Ectodermal cell (in vitro differentiated cells): ENCODE data around the gene FIGN.

Experiments used
- H3K27ac ChIP-seq: 2 replicates; pipeline ENCODE4 v1.7.0; 2013; ENCODE audit warnings: mild to moderate bottlenecking, low read depth, low read length; ENCODE audit not compliant: insufficient read depth, poor library complexity, severe bottlenecking
- H3K27me3 ChIP-seq: 2 replicates; pipeline ENCODE4 v1.7.0; 2013; ENCODE audit warnings: mild to moderate bottlenecking, low read length; ENCODE audit not compliant: insufficient read depth, control insufficient read depth, poor library complexity, severe bottlenecking
- H3K36me3 ChIP-seq: one replicate; pipeline ENCODE4 v1.7.0; 2013; ENCODE audit warnings: low read length; ENCODE audit not compliant: control insufficient read depth, insufficient read depth
- H3K4me1 ChIP-seq: one replicate; pipeline ENCODE4 v1.7.0; 2013; ENCODE audit warnings: low read length; ENCODE audit not compliant: control insufficient read depth, insufficient read depth
- H3K4me3 ChIP-seq: 2 replicates; pipeline ENCODE4 v1.7.0; 2013; ENCODE audit warnings: low read depth, low read length, control low read depth; ENCODE audit not compliant: insufficient read depth
- H3K9me3 ChIP-seq: 2 replicates; pipeline ENCODE4 v1.7.0; 2013; ENCODE audit warnings: mild to moderate bottlenecking, low read length, moderate library complexity; ENCODE audit not compliant: control insufficient read depth
- WGBS, 2 experiments: methylation state at CpG; one replicate each; pipeline ENCODE4 v1.1.7; 2013; ENCODE audit warnings: missing lambda C conversion rate in 2 of 2; 5-methylcytosine and 5-hydroxymethylcytosine counted together

The FIGN gene

GRCh38 chr2:163626639-163627109, 109.1 kb downstream of the FIGN start:
- H3K27ac ChIP-seq: no peak overlapping the region
- no peaks in the 10 kb centered on the region for H3K4me1 ChIP-seq
- no peaks in the 10 kb centered on the region for H3K27me3 ChIP-seq
- 89 to 91% methylated on average over 7 of the region's 7 CpGs for WGBS, 2 experiments
- H3K9me3 ChIP-seq: no peaks in the 10 kb centered on the region
- H3K4me3 ChIP-seq: no peak overlapping the region
- H3K36me3 ChIP-seq: no peaks in the 10 kb centered on the region

DNA sequence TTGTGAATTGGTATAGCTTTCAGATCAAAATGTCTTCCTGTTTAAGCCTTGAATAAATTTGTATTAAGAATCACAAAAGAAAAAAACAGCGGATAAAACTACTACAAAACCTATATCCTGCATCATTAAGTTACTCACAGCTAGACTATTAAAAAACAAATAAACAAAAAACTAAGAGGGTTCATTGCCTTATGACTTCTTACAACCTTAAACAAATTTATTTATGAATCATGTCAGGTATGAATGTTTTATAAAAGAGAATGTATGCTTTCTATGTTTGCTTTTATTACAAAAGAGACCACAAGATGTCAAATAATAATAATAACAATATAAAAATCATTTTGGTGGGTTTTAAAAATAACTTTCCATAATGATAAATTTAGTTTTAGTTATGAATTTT, 109.6 kb downstream of the FIGN start:
- H3K27ac ChIP-seq: no peak overlapping the region

GRCh38 chr2:163625632-163626031, 110.2 kb downstream of the FIGN start:
- H3K4me1 ChIP-seq: no peaks in the 10 kb centered on the region
- no peaks in the 10 kb centered on the region for H3K36me3 ChIP-seq
- H3K9me3 ChIP-seq: no peaks in the 10 kb centered on the region
- no peak overlapping the region for H3K4me3 ChIP-seq
- H3K27me3 ChIP-seq: no peaks in the 10 kb centered on the region
- WGBS, 2 experiments: 100% methylated on average over 1 of the region's 1 CpG
- H3K27ac ChIP-seq: no peak overlapping the region

More for the DNA sequence above, 109.6 kb downstream of the FIGN start:
- H3K27me3 ChIP-seq: no peaks in the 10 kb centered on the region
- no peak overlapping the region for H3K4me3 ChIP-seq
- WGBS, 2 experiments: 80% methylated on average over 1 of the region's 1 CpG; no CpG with 5 or more reads in 1 of the 2 experiments
- H3K9me3 ChIP-seq: no peaks in the 10 kb centered on the region
- H3K4me1 ChIP-seq: no peaks in the 10 kb centered on the region
- H3K36me3 ChIP-seq: no peaks in the 10 kb centered on the region

DNA sequence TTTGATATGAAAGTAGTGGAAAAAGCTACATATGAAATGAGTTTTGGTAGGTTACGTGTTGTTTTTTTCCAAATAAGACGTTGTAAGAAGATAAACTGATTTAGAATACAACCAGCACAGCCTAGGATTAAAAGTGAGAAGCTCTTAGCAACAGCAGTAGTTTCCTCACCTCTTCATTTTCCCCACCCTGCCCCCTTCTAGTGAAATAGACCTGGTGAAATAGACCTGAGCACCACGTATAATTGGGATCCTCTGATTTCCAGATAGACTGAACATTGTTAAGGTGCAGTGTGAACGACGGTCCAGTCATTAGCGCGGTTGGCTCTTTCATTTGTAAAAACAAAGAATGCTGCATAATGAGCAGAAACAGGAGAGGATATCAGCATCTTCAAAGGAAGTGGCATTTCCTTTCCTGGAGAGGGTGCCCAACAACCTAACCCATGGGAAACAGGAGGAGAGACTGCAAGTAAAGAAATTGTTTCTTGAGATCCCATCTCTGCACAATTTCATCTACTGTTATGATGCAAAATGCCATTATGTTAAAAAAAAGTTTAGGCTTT, 114.3 kb downstream of the FIGN start:
- Histone ChIP-seq H3K4me1 (no peaks in the 10 kb centered on the region), H3K4me3 (no peak overlapping the region), H3K9me3 (no peaks in the 10 kb centered on the region), H3K27ac (no peak overlapping the region), H3K36me3 (no peaks in the 10 kb centered on the region), H3K27me3 (no peaks in the 10 kb centered on the region)
- WGBS, 2 experiments: 29 to 38% methylated on average over 7 of the region's 7 CpGs

- Histone ChIP-seq H3K4me3 (no peak overlapping the region), H3K4me1 (peaks cover 12% of the 10 kb centered on the region), H3K27ac (no peak overlapping the region), H3K27me3 (no peaks in the 10 kb centered on the region), H3K36me3 (no peaks in the 10 kb centered on the region), H3K9me3 (no peaks in the 10 kb centered on the region)
- 100% methylated on average over 1 of the region's 2 CpGs; no CpG with 5 or more reads in 1 of the 2 experiments for WGBS, 2 experiments
Observed at GRCh38 chr2:163617517-163617916, 118.3 kb downstream of the FIGN start.

DNA sequence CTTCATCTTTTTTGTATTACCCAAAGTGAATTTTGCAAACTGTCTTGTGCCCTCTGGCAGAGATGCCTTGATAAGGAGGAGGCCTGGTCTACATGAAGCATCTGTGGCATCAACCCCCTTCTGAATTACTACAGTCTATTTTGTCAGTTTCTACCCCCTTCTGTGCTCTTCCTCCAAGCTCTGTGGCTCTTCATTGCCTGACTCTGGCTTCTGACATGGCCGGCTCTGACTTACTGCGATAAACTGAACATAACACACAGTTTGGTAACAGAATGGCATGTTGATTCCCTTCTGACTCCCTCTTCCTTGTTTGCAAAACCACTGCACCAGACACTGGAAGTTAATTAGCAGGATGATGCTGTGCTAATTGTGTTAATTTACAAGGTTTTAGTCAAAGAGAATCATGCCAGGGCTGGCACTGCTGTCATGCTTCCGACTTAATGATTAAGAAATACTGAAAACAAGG, 122.5 kb downstream of the FIGN start:
- Histone ChIP-seq H3K9me3 (no peaks in the 10 kb centered on the region), H3K36me3 (peaks cover 11% of the 10 kb centered on the region), H3K4me1 (peaks cover 12% of the 10 kb centered on the region), H3K27me3 (no peaks in the 10 kb centered on the region), H3K27ac (no peak overlapping the region), H3K4me3 (no peak overlapping the region)
- WGBS, 2 experiments: 88% methylated on average over 2 to 3 of the region's 3 CpGs

GRCh38 chr2:163612332-163612731, 123.5 kb downstream of the FIGN start:
- no peaks in the 10 kb centered on the region for H3K9me3 ChIP-seq
- WGBS, 2 experiments: 85 to 97% methylated on average over 7 to 8 of the region's 9 CpGs
- peaks cover 11% of the 10 kb centered on the region for H3K36me3 ChIP-seq
- peaks cover 12% of the 10 kb centered on the region for H3K4me1 ChIP-seq
- no peak overlapping the region for H3K27ac ChIP-seq
- H3K4me3 ChIP-seq: no peak overlapping the region
- no peaks in the 10 kb centered on the region for H3K27me3 ChIP-seq

DNA sequence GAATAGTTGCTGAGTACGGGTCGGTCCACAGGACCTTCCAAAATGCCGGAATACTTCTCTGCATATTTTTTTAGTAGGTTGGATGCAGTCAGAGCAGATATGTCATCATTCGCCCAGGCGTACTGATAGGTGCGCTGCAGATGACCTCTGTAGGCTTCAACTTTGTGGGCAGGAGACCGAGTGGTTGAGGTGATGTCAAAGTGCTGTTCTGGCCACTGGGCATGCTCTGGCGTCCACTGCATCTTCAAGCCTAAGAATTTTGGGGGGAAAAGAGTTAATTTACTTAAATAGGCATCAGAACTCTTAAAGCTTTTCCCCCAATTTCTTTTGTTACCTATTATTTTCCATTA, 124.3 kb downstream of the FIGN start:
- WGBS, 2 experiments: 96 to 97% methylated on average over 8 of the region's 8 CpGs
- peaks cover 12% of the 10 kb centered on the region for H3K4me1 ChIP-seq
- H3K9me3 ChIP-seq: no peaks in the 10 kb centered on the region
- peaks cover 11% of the 10 kb centered on the region for H3K36me3 ChIP-seq
- H3K27me3 ChIP-seq: no peaks in the 10 kb centered on the region
- no peak overlapping the region for H3K4me3 ChIP-seq
- H3K27ac ChIP-seq: no peak overlapping the region

GRCh38 chr2:163610817-163611556, 124.8 kb downstream of the FIGN start:
- no peaks in the 10 kb centered on the region for H3K27me3 ChIP-seq
- H3K27ac ChIP-seq: no peak overlapping the region
- no peak overlapping the region for H3K4me3 ChIP-seq
- peaks cover 11% of the 10 kb centered on the region for H3K36me3 ChIP-seq
- H3K9me3 ChIP-seq: no peaks in the 10 kb centered on the region
- 96% methylated on average over 13 of the region's 13 CpGs for WGBS, 2 experiments
- H3K4me1 ChIP-seq: peaks cover 12% of the 10 kb centered on the region

GRCh38 chr2:163607630-163608029, 128.2 kb downstream of the FIGN start:
- Histone ChIP-seq H3K27ac (no peak overlapping the region), H3K36me3 (peaks cover 11% of the 10 kb centered on the region), H3K9me3 (no peaks in the 10 kb centered on the region), H3K27me3 (no peaks in the 10 kb centered on the region), H3K4me3 (no peak overlapping the region), H3K4me1 (peaks cover 11% of the 10 kb centered on the region)
